Mesenchymal stem cell (in vitro differentiated cells and primary cell): ENCODE measurements around the gene PDK2.

Experiments used
- DNase-seq: peaks from one replicate; pipeline ENCODE4 v3.0.0-alpha.2; 2013
- H2AFZ ChIP-seq: one replicate; pipeline ENCODE4 v1.6.1; 2013; ENCODE audit warnings: low read depth, mild to moderate bottlenecking, control low read depth, inconsistent platforms, low read length, moderate library complexity
- H2AK5ac ChIP-seq: 2 replicates; pipeline ENCODE4 v1.6.1; 2013; ENCODE audit warnings: low read length, moderate library complexity, mild to moderate bottlenecking, inconsistent platforms; ENCODE audit not compliant: severe bottlenecking
- H2BK120ac ChIP-seq: one replicate; pipeline ENCODE4 v1.6.1; 2013; ENCODE audit warnings: low read depth, mild to moderate bottlenecking, inconsistent platforms, low read length, moderate library complexity
- H2BK12ac ChIP-seq, 2 experiments: one replicate each; pipeline ENCODE4 v1.6.1; 2013; ENCODE audit warnings: inconsistent platforms in 2 of 2, low read length in 2 of 2, mild to moderate bottlenecking in 2 of 2, moderate library complexity in 2 of 2, control low read depth in 1 of 2
- H2BK15ac ChIP-seq: one replicate; pipeline ENCODE4 v1.6.1; 2013; ENCODE audit warnings: mild to moderate bottlenecking, low read depth, inconsistent platforms; ENCODE audit not compliant: poor library complexity, severe bottlenecking
- H2BK5ac ChIP-seq: 2 replicates; pipeline ENCODE4 v1.6.1; 2013; ENCODE audit warnings: low read depth, mild to moderate bottlenecking, low read length, control low read depth, inconsistent platforms; ENCODE audit not compliant: poor library complexity, severe bottlenecking
- H3K14ac ChIP-seq, 2 experiments: one replicate each; pipeline ENCODE4 v1.6.1; 2013; ENCODE audit warnings: inconsistent platforms in 2 of 2, low read length in 2 of 2, control low read depth in 1 of 2, mild to moderate bottlenecking in 1 of 2, moderate library complexity in 1 of 2
- H3K18ac ChIP-seq, 2 experiments: one replicate each; pipeline ENCODE4 v1.6.1; 2013; ENCODE audit warnings: inconsistent platforms in 2 of 2, low read length in 2 of 2, control low read depth in 1 of 2, low read depth in 1 of 2, mild to moderate bottlenecking in 1 of 2
- H3K23ac ChIP-seq, 2 experiments: one replicate each; pipeline ENCODE4 v1.6.1; 2013; ENCODE audit warnings: inconsistent platforms in 2 of 2, low read length in 2 of 2, mild to moderate bottlenecking in 2 of 2, moderate library complexity in 2 of 2, control low read depth in 1 of 2
- H3K27ac ChIP-seq: 2 replicates; pipeline ENCODE4 v1.5.1; 2013; ENCODE audit warnings: mild to moderate bottlenecking, moderate library complexity, low read length, control low read depth, inconsistent platforms; ENCODE audit not compliant: poor library complexity, severe bottlenecking
- H3K27me3 ChIP-seq, 2 experiments: 2 replicates each; pipeline versions ENCODE4 v1.6.1 to v1.7.0; 2013; ENCODE audit warnings: low read length in 2 of 2, mild to moderate bottlenecking in 2 of 2, moderate library complexity in 2 of 2, control low read depth in 1 of 2, inconsistent platforms in 1 of 2; ENCODE audit not compliant: control insufficient read depth in 1 of 2, insufficient read depth in 1 of 2
- H3K36me3 ChIP-seq, 2 experiments: 2 replicates each; pipeline versions ENCODE4 v1.6.1 to v1.7.0; 2013; ENCODE audit warnings: low read length in 2 of 2, control low read depth in 1 of 2, inconsistent platforms in 1 of 2, low read depth in 1 of 2, mild to moderate bottlenecking in 1 of 2; ENCODE audit not compliant: insufficient read depth in 2 of 2, control insufficient read depth in 1 of 2
- H3K4ac ChIP-seq, 2 experiments: one replicate each; pipeline ENCODE4 v1.6.1; 2013; ENCODE audit warnings: inconsistent platforms in 2 of 2, low read length in 2 of 2, mild to moderate bottlenecking in 2 of 2, moderate library complexity in 2 of 2, control low read depth in 1 of 2, low read depth in 1 of 2
- H3K4me1 ChIP-seq: 2 replicates; pipeline ENCODE4 v1.6.1; 2013; ENCODE audit warnings: low read depth, low read length, control low read depth; ENCODE audit not compliant: control insufficient read depth, insufficient read depth
- H3K4me2 ChIP-seq: 2 replicates; pipeline ENCODE4 v1.6.1; 2013; ENCODE audit warnings: low read length, mild to moderate bottlenecking, inconsistent platforms; ENCODE audit not compliant: poor library complexity, severe bottlenecking
- H3K4me3 ChIP-seq, 2 experiments: 2 replicates each; pipeline versions ENCODE4 v1.5.1 to v1.7.0; 2013; ENCODE audit warnings: low read length in 2 of 2, mild to moderate bottlenecking in 2 of 2, control low read depth in 1 of 2, low read depth in 1 of 2; ENCODE audit not compliant: insufficient read depth in 1 of 2
- H3K79me1 ChIP-seq: replicated peaks from 2 replicates; pipeline ENCODE4 v1.6.1; 2013; ENCODE audit warnings: mild to moderate bottlenecking, control low read depth, low read length, inconsistent platforms; ENCODE audit not compliant: poor library complexity, severe bottlenecking
- H3K9ac ChIP-seq: 2 replicates; pipeline ENCODE4 v1.7.0; 2013; ENCODE audit warnings: mild to moderate bottlenecking, low read length, moderate library complexity
- H3K9me3 ChIP-seq: 2 replicates; pipeline ENCODE4 v1.7.0; 2013; ENCODE audit warnings: mild to moderate bottlenecking, low read length; ENCODE audit not compliant: control insufficient read depth
- H4K8ac ChIP-seq: one replicate; pipeline ENCODE4 v1.6.1; 2013; ENCODE audit warnings: inconsistent platforms, mild to moderate bottlenecking, low read length, moderate library complexity
- H4K91ac ChIP-seq: one replicate; pipeline ENCODE4 v1.6.1; 2013; ENCODE audit warnings: mild to moderate bottlenecking, low read length, inconsistent platforms
- WGBS: methylation state at CpG from one replicate; pipeline ENCODE4 v1.1.7; 2013; ENCODE audit warnings: mixed read lengths; 5-methylcytosine and 5-hydroxymethylcytosine counted together

The PDK2 gene

DNA sequence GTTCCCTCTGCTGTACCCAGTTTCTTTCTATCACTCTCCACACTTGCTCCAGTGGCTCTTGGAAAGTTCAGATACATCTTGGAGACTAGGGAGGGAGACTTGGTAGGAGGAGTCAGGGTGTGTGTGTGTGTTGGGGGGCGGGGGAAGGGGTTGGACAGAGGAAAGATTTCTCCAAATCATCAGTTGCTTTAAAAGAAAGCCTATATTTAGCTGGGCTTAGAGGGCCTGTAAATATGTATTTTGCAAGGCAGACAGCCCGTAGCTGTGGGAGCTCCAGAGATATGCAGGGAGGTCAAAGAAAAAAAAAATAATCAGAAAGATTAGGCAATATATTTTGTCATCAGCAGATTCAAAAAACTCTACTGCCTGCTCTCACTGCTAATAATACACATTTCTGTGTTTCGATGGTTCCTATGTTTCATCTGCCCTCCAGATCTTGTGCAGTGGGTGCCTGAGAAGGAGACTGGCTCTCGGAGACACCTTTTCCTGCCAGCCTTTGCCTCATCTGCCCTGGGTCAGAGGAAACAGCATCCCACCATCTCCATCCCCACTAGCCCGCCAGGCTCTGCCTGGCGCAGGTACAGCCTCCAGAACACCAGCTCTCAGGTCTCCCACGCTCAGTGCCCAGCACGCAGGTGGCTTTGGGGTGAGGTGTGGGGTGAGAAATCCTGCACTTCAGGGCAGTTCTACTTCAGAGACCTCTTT, 60.1 kb downstream of the PDK2 start:
- 90% methylated on average over 3 of the region's 8 CpGs for WGBS

DNA sequence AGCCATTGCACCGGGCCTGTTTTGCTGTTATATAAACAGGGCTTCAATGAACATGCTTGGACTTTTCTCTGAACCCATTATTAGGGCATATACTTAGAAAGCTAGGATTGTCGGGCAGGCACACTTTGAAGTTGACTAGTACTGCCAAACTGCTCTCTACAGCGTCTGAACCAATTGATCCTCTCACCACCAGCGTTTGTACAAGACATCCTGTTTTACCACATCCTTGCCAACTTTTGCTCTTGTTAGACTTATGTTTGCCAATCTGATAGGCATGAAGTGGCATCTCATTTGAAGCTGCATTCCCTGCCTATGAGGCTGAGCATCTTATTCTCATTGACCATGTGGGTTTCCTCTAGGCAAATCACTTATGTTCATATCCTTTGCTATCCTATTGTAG, 62.7 kb downstream of the PDK2 start:
- no peak for DNase-seq
- Histone ChIP-seq H3K36me3 (no peaks in the 10 kb centered on the region), H3K4ac (no peak overlapping the region), H2AK5ac (no peak overlapping the region), H2BK5ac (no peak overlapping the region), H4K91ac (no peak overlapping the region), H2BK120ac (no peak overlapping the region), H2BK15ac (no peak overlapping the region), H4K8ac (no peak overlapping the region), H3K14ac (no peak overlapping the region), H2BK12ac (no peak overlapping the region), H3K9me3 (no peaks in the 10 kb centered on the region), H3K4me2 (no peak overlapping the region), H3K27me3 (no peaks in the 10 kb centered on the region), H3K4me3 (no peak overlapping the region), H3K4me1 (peaks cover 15% of the 10 kb centered on the region), H3K23ac (no peak overlapping the region), H2AFZ (no peak overlapping the region), H3K18ac (no peak overlapping the region), H3K9ac (no peak overlapping the region), H3K79me1 (no peaks in the 10 kb centered on the region), H3K27ac (no peak overlapping the region)
- WGBS = 89% methylated on average over 4 of the region's 4 CpGs

More for the DNA sequence above, 60.1 kb downstream of the PDK2 start:
- H2AFZ ChIP-seq = peak overlapping the region; percentile 47
- H2BK15ac ChIP-seq = no peak overlapping the region
- peak overlapping the region; percentile 13 to 76 for H3K4ac ChIP-seq
- peak overlapping the region; percentile 77 to 95 for H2BK12ac ChIP-seq
- H3K14ac ChIP-seq = peak overlapping the region in 1 of 2 experiments; percentile 66
- no peak overlapping the region for H3K27ac ChIP-seq
- peaks cover 13% of the 10 kb centered on the region for H3K4me1 ChIP-seq
- no peak overlapping the region for H3K4me2 ChIP-seq
- H3K79me1 ChIP-seq = no peaks in the 10 kb centered on the region
- peak overlapping the region; percentile 82 for H4K91ac ChIP-seq
- peak overlapping the region; percentile 86 for H3K9ac ChIP-seq
- no peaks in the 10 kb centered on the region for H3K36me3 ChIP-seq
- no peaks in the 10 kb centered on the region for H3K27me3 ChIP-seq
- no peak overlapping the region for H3K23ac ChIP-seq
- DNase-seq = peak; percentile 50
- no peak overlapping the region for H2BK120ac ChIP-seq
- H4K8ac ChIP-seq = peak overlapping the region; percentile 84
- peak overlapping the region; percentile 41 to 58 for H3K18ac ChIP-seq
- no peak overlapping the region for H2BK5ac ChIP-seq
- no peaks in the 10 kb centered on the region for H3K9me3 ChIP-seq
- H3K4me3 ChIP-seq = peak overlapping the region in 1 of 2 experiments; percentile 56
- no peak overlapping the region for H2AK5ac ChIP-seq

GRCh38 chr17:50161023-50161910, 66.1 kb downstream of the PDK2 start:
- Histone ChIP-seq H3K27me3 (no peaks in the 10 kb centered on the region), H3K9ac (peak overlapping the region; percentile 88), H3K36me3 (no peaks in the 10 kb centered on the region), H3K79me1 (no peaks in the 10 kb centered on the region), H2BK15ac (peak overlapping the region; percentile 95), H3K14ac (peak overlapping the region in 1 of 2 experiments; percentile 94), H3K4me3 (peak overlapping the region; percentile 67 to 89), H4K8ac (peak overlapping the region; percentile 91), H4K91ac (peak overlapping the region; percentile 92), H2AFZ (peak overlapping the region; percentile 89), H2BK120ac (peak overlapping the region; percentile 52), H3K4ac (peak overlapping the region in 1 of 2 experiments; percentile 38), H3K18ac (peak overlapping the region; percentile 73 to 86), H3K27ac (no peak overlapping the region), H3K23ac (no peak overlapping the region), H2BK12ac (peak overlapping the region; percentile 45 to 59), H2BK5ac (no peak overlapping the region), H3K4me1 (peaks cover 12% of the 10 kb centered on the region), H3K9me3 (no peaks in the 10 kb centered on the region), H2AK5ac (peak overlapping the region; percentile 37), H3K4me2 (peak overlapping the region; percentile 99)
- peak; percentile 88 for DNase-seq
- under 1% methylated on average over 49 of the region's 53 CpGs for WGBS
